Measurements from ENCODE around the gene CRB3. TPM values are rescaled to one million over a fixed set of nuclear protein-coding genes. Genes with fewer than 3 reads are reported as not detected.
"Not testable (repeated sequence)": the region's sequence is repeated elsewhere in the genome, so short reads cannot be mapped to it uniquely, and the experiment has no call there.

Gene CRB3
- total RNA-seq, 2 experiments from 2014 or later, result 0.58 to 0.70 TPM

- DNase-seq, result peak; percentile 33
- TF ChIP-seq CTCF (IDR thresholded peaks at IDR 0.05), result no peak
- intact Hi-C loops (cut with micrococcal nuclease), result no loop called here
- Mint-ChIP-seq H3K4me1 (ENCODE audit: low read depth) (peaks cover 33% of the 10 kb centered on the region), H3K4me3 (peak within 1 kb of the TSS; percentile 93), H3K27me3 (no peaks in the 10 kb centered on the region), H3K9me3 (peaks cover 4% of the 10 kb centered on the region), H3K36me3 (ENCODE audit: low read depth) (peaks cover 38% of the 10 kb centered on the region), H3K27ac (peak within 1 kb of the TSS; percentile 95)
- CTCF ChIA-PET, result interaction anchor here (1.1 to 1.3 kb wide), 2 partner anchors 57 to 439 kb away, joined by 3 to 4 read pairs; partner anchors contain the start of gene DENND1C
- ATAC-seq, result no peak
- POLR2A ChIA-PET, result interaction anchor here (0.6 to 3.2 kb wide), 11 partner anchors 8 to 401 kb away, joined by 3 to 10 read pairs (median 4); partner anchors contain the start of gene DENND1C
These were observed 39.7 kb upstream of the CRB3 start, which contains the start of gene KHSRP for GRCh38 chr19:6424195-6424938. Gene KHSRP (minus strand): TSS chr19:6424811. CDS start chr19:6424701, 110 bp downstream.

- Mint-ChIP-seq H3K9me3 (peaks cover 4% of the 10 kb centered on the region), H3K4me1 (ENCODE audit: low read depth) (peaks cover 35% of the 10 kb centered on the region), H3K4me3 (peak overlapping the region; percentile 72), H3K36me3 (ENCODE audit: low read depth) (peaks cover 32% of the 10 kb centered on the region), H3K27ac (peak overlapping the region; percentile 95), H3K27me3 (no peaks in the 10 kb centered on the region)
- ChIA-PET POLR2A (interaction anchor here (0.6 to 3.2 kb wide), 14 partner anchors 9 to 401 kb away, joined by 3 to 10 read pairs (median 4); partner anchors contain the start of gene DENND1C), CTCF (interaction anchor here (1.1 to 1.3 kb wide), 4 partner anchors 56 to 439 kb away, joined by 3 to 4 read pairs (median 3); partner anchors contain the start of gene DENND1C)
- TF ChIP-seq CTCF (IDR thresholded peaks at IDR 0.05), result no peak
- DNase-seq (peak; percentile 100), ATAC-seq (peak; percentile 86)
- intact Hi-C loops (cut with micrococcal nuclease), result no loop called here
These were observed 38.9 kb upstream of the CRB3 start for GRCh38 chr19:6424939-6425731.

- intact Hi-C loops (cut with micrococcal nuclease), result no loop called here
- CTCF ChIA-PET, result interaction anchor here (1.2 kb wide), 2 partner anchors 208 to 377 kb away, joined by 3 read pairs; no protein-coding TSS in a partner anchor
- H3K4me3 Mint-ChIP-seq, result peak overlapping the region; percentile 72
- H3K4me1 Mint-ChIP-seq (ENCODE audit: low read depth), result peaks cover 31% of the 10 kb centered on the region
- POLR2A ChIA-PET, result interaction anchor here (0.6 to 3.2 kb wide), 9 partner anchors 10 to 397 kb away, joined by 3 to 10 read pairs (median 4); partner anchors contain the start of gene DENND1C
- H3K36me3 Mint-ChIP-seq (ENCODE audit: low read depth), result peaks cover 24% of the 10 kb centered on the region
- TF ChIP-seq CTCF (IDR thresholded peaks at IDR 0.05), result no peak
- ATAC-seq, result no peak
- peaks cover 4% of the 10 kb centered on the region for H3K9me3 Mint-ChIP-seq
- H3K27me3 Mint-ChIP-seq, result no peaks in the 10 kb centered on the region
- H3K27ac Mint-ChIP-seq, result peak overlapping the region; percentile 95
- DNase-seq, result peak; percentile 37
These were observed 38.1 kb upstream of the CRB3 start for GRCh38 chr19:6425732-6426620.

- intact Hi-C loops (cut with micrococcal nuclease), result no loop called here
- TF ChIP-seq CTCF (IDR thresholded peaks at IDR 0.05), result no peak
- ATAC-seq (no peak), DNase-seq (no peak)
- H3K27me3 Mint-ChIP-seq, result no peaks in the 10 kb centered on the region
- no peak overlapping the region for H3K4me3 Mint-ChIP-seq
- H3K9me3 Mint-ChIP-seq, result peaks cover 4% of the 10 kb centered on the region
- peaks cover 18% of the 10 kb centered on the region for H3K36me3 Mint-ChIP-seq (ENCODE audit: low read depth)
- CTCF ChIA-PET, result no interaction called here
- POLR2A ChIA-PET, result no interaction called here
- H3K27ac Mint-ChIP-seq, result no peak overlapping the region
- H3K4me1 Mint-ChIP-seq (ENCODE audit: low read depth), result peaks cover 25% of the 10 kb centered on the region
These were observed 36.9 kb upstream of the CRB3 start for GRCh38 chr19:6427131-6427530.

- not testable (repeated sequence) for H3K4me3 Mint-ChIP-seq
These were observed 35.2 kb upstream of the CRB3 start for GRCh38 chr19:6428692-6429418.

More at GRCh38 chr19:6428692-6429418, 35.2 kb upstream of the CRB3 start:
- POLR2A ChIA-PET; H3K27ac Mint-ChIP-seq; ATAC-seq; H3K36me3 Mint-ChIP-seq (ENCODE audit: low read depth); H3K27me3 Mint-ChIP-seq; H3K9me3 Mint-ChIP-seq; intact Hi-C loops (cut with micrococcal nuclease); DNase-seq; CTCF ChIA-PET: not testable (repeated sequence)
- peaks cover 11% of the 10 kb centered on the region for H3K4me1 Mint-ChIP-seq (ENCODE audit: low read depth)

Measured in activated CD8-positive, alpha-beta T cell treated with anti-CD3 and anti-CD28 coated beads for 36 hours (primary cell).